Panc1 (cell line): ENCODE results near the gene SH3TC2. TPM values are rescaled to one million over a fixed set of nuclear protein-coding genes. Genes with fewer than 3 reads are reported as not detected.

Experiments used
- ATAC-seq: fragments of 200-7000 bp; cut with Tn5 transposase; 2 replicates; pipeline ENCODE4 v1.9.1; 2020; ENCODE audit warnings: mild to moderate bottlenecking, moderate library complexity
- BruUV-seq: library from RNA; stranded (reverse); fragments of 400-500 nt; replicated peaks from 2 replicates; lab custom pipeline; 2021; lab: Mats Ljungman, UMichigan
- CTCF ChIA-PET: fragments of 300-600 bp; sonication (Branson Sonifier 250); formaldehyde crosslinking; loops from one replicate; lab custom pipeline; 2022; ENCODE audit warnings: antibody characterized with exemption; lab: Charles Lee
- POLR2A ChIA-PET: fragments of 300-600 bp; sonication (Branson Sonifier 250); formaldehyde crosslinking; loops from one replicate; lab custom pipeline; 2022; ENCODE audit warnings: antibody characterized with exemption; lab: Charles Lee
- DNase-seq: peaks from one replicate; pipeline ENCODE4 v3.0.0-alpha.2; 2010; ENCODE audit warnings: low read depth, low spot score
- H3K27ac ChIP-seq: 2 replicates; pipeline ENCODE4 v1.5.1; 2011; ENCODE audit warnings: mild to moderate bottlenecking, low read length, inconsistent platforms
- H3K27me3 ChIP-seq: fragments of 200-500 bp; sonication (Bioruptor generic); 2 replicates; pipeline ENCODE4 v1.6.0; 2014; ENCODE audit warnings: low read length, inconsistent platforms; ENCODE audit not compliant: control insufficient read depth, insufficient read depth
- H3K36me3 ChIP-seq: fragments of 200-500 bp; sonication (Bioruptor generic); 2 replicates; pipeline ENCODE4 v1.5.1; 2014; ENCODE audit warnings: inconsistent platforms, mild to moderate bottlenecking, low read length, moderate library complexity; ENCODE audit not compliant: control insufficient read depth, insufficient read depth
- H3K4me1 ChIP-seq: 2 replicates; pipeline ENCODE4 v1.5.1; 2011; ENCODE audit warnings: inconsistent platforms, mild to moderate bottlenecking, low read length, moderate library complexity; ENCODE audit not compliant: control insufficient read depth, insufficient read depth
- H3K4me3 ChIP-seq, 2 experiments: 2 replicates each; pipeline ENCODE4 v1.5.1; 2011 to 2012; ENCODE audit warnings: low read depth in 2 of 2, low read length in 2 of 2, mild to moderate bottlenecking in 2 of 2, inconsistent platforms in 1 of 2, moderate library complexity in 1 of 2
- H3K9me3 ChIP-seq: fragments of 200-500 bp; sonication (Bioruptor generic); 2 replicates; pipeline ENCODE4 v1.5.1; 2014; ENCODE audit warnings: low read depth, mild to moderate bottlenecking, inconsistent platforms, low read length, moderate library complexity; ENCODE audit not compliant: control insufficient read depth, insufficient read depth
- CTCF ChIP-seq: fragments of 450-650 bp; IDR thresholded peaks from 2 replicates; pipeline ENCODE4 v1.5.1; 2017; ENCODE audit warnings: mild to moderate bottlenecking
- POLR2AphosphoS5 ChIP-seq: IDR thresholded peaks from 2 replicates; pipeline ENCODE4 v1.6.1; 2012; ENCODE audit warnings: mild to moderate bottlenecking, low read depth, low read length, moderate library complexity
- REST ChIP-seq, 2 experiments: IDR thresholded peaks; 2 replicates each; pipeline ENCODE4 v1.6.1; 2011 to 2012; ENCODE audit warnings: low read depth in 2 of 2, control low read depth in 1 of 2, low read length in 1 of 2, mild to moderate bottlenecking in 1 of 2, moderate library complexity in 1 of 2; ENCODE audit not compliant: insufficient read depth in 1 of 2
- SIN3A ChIP-seq: IDR thresholded peaks from 2 replicates; pipeline ENCODE4 v1.6.1; 2012; ENCODE audit warnings: low read depth, mild to moderate bottlenecking, low read length, moderate library complexity, borderline replicate concordance; ENCODE audit not compliant: insufficient read depth
- TCF7L2 ChIP-seq: IDR thresholded peaks from 2 replicates; pipeline ENCODE4 v1.6.1; 2011; ENCODE audit warnings: mild to moderate bottlenecking, low read depth, low read length, inconsistent platforms
- in situ Hi-C: cut with HindIII; loops from 2 replicates; pipeline ENCODE4 v1.10.0; 2016; ENCODE audit warnings: low sequenced_read_pairs, low pct_unique_long_range_greater_than_20kb
- intact Hi-C: fragments of 100-400 bp; cut with micrococcal nuclease; formaldehyde crosslinking; loops from one replicate; pipeline ENCODE4 v1.10.0; 2022; ENCODE audit not compliant: unreplicated experiment
- total RNA-seq: library from RNA; stranded (reverse); gene quantifications from one replicate; pipeline ENCODE4 v1.2.1, GENCODE V29; 2021; ENCODE audit not compliant: unreplicated experiment

SH3TC2 gene
- total RNA-seq, 1 experiment from 2014 or later, result 0.33 TPM

GRCh38 chr5:149071756-149072155 lies 8.9 kb upstream of the SH3TC2 start:
- BruUV-seq, result no TSS peak
- ATAC-seq (no peak), DNase-seq (no peak)
- H3K9me3 ChIP-seq, result no peaks in the 10 kb centered on the region
- ChIA-PET CTCF (no interaction called here), POLR2A (no interaction called here)
- TF ChIP-seq TCF7L2 (no peak), REST (IDR thresholded peaks at IDR 0.05; ENCODE audit: insufficient read depth in 1 of 2, low read depth in 2 of 2, low read length in 1 of 2) (no peak), SIN3A (no peak)
- no peak overlapping the region for H3K4me3 ChIP-seq
- in situ Hi-C loops (no loop called here), intact Hi-C loops (no loop called here)
- H3K27me3 ChIP-seq, result no peaks in the 10 kb centered on the region
- no peaks in the 10 kb centered on the region for H3K36me3 ChIP-seq
- H3K27ac ChIP-seq, result no peak overlapping the region
- H3K4me1 ChIP-seq, result no peaks in the 10 kb centered on the region

- DNase-seq, result no peak
Observed at GRCh38 chr5:149071216-149071615, 8.4 kb upstream of the SH3TC2 start.

More at GRCh38 chr5:149071216-149071615, 8.4 kb upstream of the SH3TC2 start:
- Histone ChIP-seq H3K36me3 (no peaks in the 10 kb centered on the region), H3K27me3 (no peaks in the 10 kb centered on the region), H3K9me3 (no peaks in the 10 kb centered on the region), H3K27ac (no peak overlapping the region), H3K4me3 (no peak overlapping the region), H3K4me1 (no peaks in the 10 kb centered on the region)
- ATAC-seq, result no peak
- CTCF ChIA-PET, result no interaction called here
- TF ChIP-seq TCF7L2 (no peak), CTCF (no peak), REST (IDR thresholded peaks at IDR 0.05; ENCODE audit: insufficient read depth in 1 of 2, low read depth in 2 of 2, low read length in 1 of 2) (no peak), POLR2AphosphoS5 (no peak), SIN3A (no peak)
- BruUV-seq, result no TSS peak
- intact Hi-C loops (no loop called here), in situ Hi-C loops (no loop called here)
- POLR2A ChIA-PET, result no interaction called here
